Lower leg skin (tissue), 4 donors: ENCODE data around the gene STXBP2. TPM values are rescaled to one million over a fixed set of nuclear protein-coding genes. Genes with fewer than 3 reads are reported as not detected.

Experiments
- DNase-seq, 2 donors: peaks; one replicate each; pipeline ENCODE4 v3.0.0-alpha.2; 2019; ENCODE audit warnings: low spot score in 2 of 2
- H3K4me3 ChIP-seq: fragments of 200-600 bp; sonication (generic); 2 replicates; pipeline ENCODE4 v1.5.1; 2017; ENCODE audit warnings: mild to moderate bottlenecking, low read depth; ENCODE audit not compliant: poor library complexity, severe bottlenecking
- POLR2A ChIP-seq, 2 donors: fragments of 450-650 bp; IDR thresholded peaks; one replicate each; pipeline ENCODE4 v1.6.1; 2016 to 2017; ENCODE audit warnings: antibody characterized with exemption in 2 of 2, mild to moderate bottlenecking in 1 of 2, moderate library complexity in 1 of 2
- WGBS, 2 donors: methylation state at CpG; one replicate each; pipeline ENCODE4 v1.1.5; 2018; 5-methylcytosine and 5-hydroxymethylcytosine counted together
- intact Hi-C: fragments of 100-400 bp; cut with DNase I; formaldehyde crosslinking; loops from one replicate; pipeline ENCODE4 v1.15.0; 2023; ENCODE audit warnings: low total_unique reads
- total RNA-seq, 4 donors: library from RNA; depleted of rRNA; stranded (reverse); fragments of >200 nt; gene quantifications; one replicate each; pipeline ENCODE4 v1.1.0, GENCODE V29; 2016
- TF ChIP-seq, protein P1 (sequence below), 3 donors: fragments of 450-650 bp; IDR thresholded peaks; one replicate each; pipeline ENCODE4 v1.5.1; 2016; ENCODE audit warnings: antibody characterized with exemption in 3 of 3, mild to moderate bottlenecking in 3 of 3, moderate library complexity in 2 of 3

The STXBP2 gene
- total RNA-seq, 4 donors from 2014 or later: 43.8 to 109 (median 69.9) TPM

GRCh38 chr19:7597689-7598088, 39.2 kb upstream of the STXBP2 start:
- TF ChIP-seq, protein P1, sequence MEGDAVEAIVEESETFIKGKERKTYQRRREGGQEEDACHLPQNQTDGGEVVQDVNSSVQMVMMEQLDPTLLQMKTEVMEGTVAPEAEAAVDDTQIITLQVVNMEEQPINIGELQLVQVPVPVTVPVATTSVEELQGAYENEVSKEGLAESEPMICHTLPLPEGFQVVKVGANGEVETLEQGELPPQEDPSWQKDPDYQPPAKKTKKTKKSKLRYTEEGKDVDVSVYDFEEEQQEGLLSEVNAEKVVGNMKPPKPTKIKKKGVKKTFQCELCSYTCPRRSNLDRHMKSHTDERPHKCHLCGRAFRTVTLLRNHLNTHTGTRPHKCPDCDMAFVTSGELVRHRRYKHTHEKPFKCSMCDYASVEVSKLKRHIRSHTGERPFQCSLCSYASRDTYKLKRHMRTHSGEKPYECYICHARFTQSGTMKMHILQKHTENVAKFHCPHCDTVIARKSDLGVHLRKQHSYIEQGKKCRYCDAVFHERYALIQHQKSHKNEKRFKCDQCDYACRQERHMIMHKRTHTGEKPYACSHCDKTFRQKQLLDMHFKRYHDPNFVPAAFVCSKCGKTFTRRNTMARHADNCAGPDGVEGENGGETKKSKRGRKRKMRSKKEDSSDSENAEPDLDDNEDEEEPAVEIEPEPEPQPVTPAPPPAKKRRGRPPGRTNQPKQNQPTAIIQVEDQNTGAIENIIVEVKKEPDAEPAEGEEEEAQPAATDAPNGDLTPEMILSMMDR (IDR thresholded peaks at IDR 0.05): no peak
- no peak for TF ChIP-seq POLR2A (IDR thresholded peaks at IDR 0.05)
- WGBS, 2 donors: 61 to 64% methylated on average over 9 of the region's 9 CpGs
- no peak overlapping the region for H3K4me3 ChIP-seq

GRCh38 chr19:7598180-7598579, 38.7 kb upstream of the STXBP2 start:
- WGBS, 2 donors: 68 to 78% methylated on average over 6 of the region's 6 CpGs
- TF ChIP-seq POLR2A (IDR thresholded peaks at IDR 0.05): no peak
- TF ChIP-seq, protein P1 (IDR thresholded peaks at IDR 0.05): no peak
- no peak for DNase-seq
- H3K4me3 ChIP-seq: no peak overlapping the region
- intact Hi-C loops: no loop called here

More at GRCh38 chr19:7597689-7598088, 39.2 kb upstream of the STXBP2 start:
- intact Hi-C loops: no loop called here
- no peak for DNase-seq

- no peak for DNase-seq
- no peak for TF ChIP-seq POLR2A (IDR thresholded peaks at IDR 0.05)
- TF ChIP-seq, protein P1 (IDR thresholded peaks at IDR 0.05): no peak
- intact Hi-C loops: no loop called here
- H3K4me3 ChIP-seq: no peak overlapping the region
These were observed 36.2 kb upstream of the STXBP2 start for GRCh38 chr19:7600721-7601120.

DNA sequence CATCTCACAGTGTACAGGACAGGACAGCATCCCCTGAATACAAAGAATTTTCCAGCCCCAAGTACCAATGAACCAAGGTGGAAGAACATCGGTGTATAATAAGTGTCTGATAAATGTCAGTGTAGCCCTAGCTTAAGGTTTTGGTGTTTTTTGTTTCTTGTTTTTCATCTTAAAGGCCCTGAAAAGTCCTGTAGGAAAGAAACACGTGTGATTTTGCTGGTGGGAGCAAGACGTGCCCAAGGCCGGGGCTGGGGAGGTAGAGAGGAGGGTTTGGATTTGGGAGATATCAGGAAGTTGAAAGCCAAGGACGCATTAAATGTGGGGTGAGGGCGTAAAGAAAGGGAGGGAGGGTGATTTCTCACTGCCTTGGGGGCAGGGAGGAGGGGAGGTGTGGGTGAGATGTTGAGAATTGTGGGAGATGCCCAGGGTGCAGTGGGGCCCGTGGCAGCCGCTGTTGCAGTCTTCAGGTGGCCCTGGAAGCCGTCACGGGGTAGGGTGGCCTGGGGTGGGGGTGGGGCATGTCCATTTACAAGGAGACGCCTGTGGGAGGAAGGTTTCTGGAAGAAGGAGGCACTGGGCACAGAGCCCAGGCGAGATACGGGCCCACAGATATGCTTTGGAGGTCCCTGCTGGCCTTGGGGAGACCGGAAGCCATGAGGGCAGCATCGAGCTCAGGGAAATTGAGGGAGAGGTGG, 34.5 kb upstream of the STXBP2 start:
- TF ChIP-seq POLR2A (IDR thresholded peaks at IDR 0.05): no peak
- intact Hi-C loops: no loop called here
- H3K4me3 ChIP-seq: no peak overlapping the region
- WGBS, 2 donors: 38 to 41% methylated on average over 15 of the region's 15 CpGs
- no peak for DNase-seq

- TF ChIP-seq, protein P1 (IDR thresholded peaks at IDR 0.05): no peak
- no peak for TF ChIP-seq POLR2A (IDR thresholded peaks at IDR 0.05)
- no peak for DNase-seq
- intact Hi-C loops: no loop called here
- WGBS, 2 donors: 62 to 64% methylated on average over 11 of the region's 11 CpGs
- H3K4me3 ChIP-seq: no peak overlapping the region
These were observed 33.9 kb upstream of the STXBP2 start for GRCh38 chr19:7602935-7603497.

DNA sequence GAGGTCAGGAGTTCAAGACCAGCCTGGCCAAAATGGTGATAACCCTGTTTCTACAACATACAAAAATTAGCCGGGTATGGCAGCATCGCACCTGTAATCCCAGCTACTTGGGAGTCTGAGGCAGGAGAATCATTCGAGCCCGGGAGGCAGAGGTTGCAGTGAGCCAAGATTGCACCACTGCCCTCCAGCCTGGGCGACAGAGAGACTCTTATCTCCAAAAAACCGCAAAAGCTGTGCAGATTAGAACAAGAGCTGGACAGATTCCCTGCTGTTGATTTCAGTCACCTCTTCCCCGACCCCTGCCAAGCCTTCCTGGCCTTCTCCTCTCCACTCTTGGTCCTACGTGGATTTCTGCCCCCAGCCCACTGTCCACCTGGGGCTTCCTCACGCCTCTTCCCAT, 33.0 kb upstream of the STXBP2 start:
- TF ChIP-seq, protein P1 (IDR thresholded peaks at IDR 0.05): no peak
- TF ChIP-seq POLR2A (IDR thresholded peaks at IDR 0.05): no peak
- intact Hi-C loops: no loop called here
- H3K4me3 ChIP-seq: no peak overlapping the region
- WGBS, 2 donors: 70 to 74% methylated on average over 9 of the region's 9 CpGs
- no peak for DNase-seq
